HT1080 (cell line): ENCODE measurements around the gene GRP. TPM values are rescaled to one million over a fixed set of nuclear protein-coding genes. Genes with fewer than 3 reads are reported as not detected.

Experiments used
- DNase-seq: peaks from one replicate; pipeline ENCODE4 v3.0.0-alpha.2; 2015; ENCODE audit warnings: low read depth
- polyA plus RNA-seq, 2 experiments: library from polyadenylated mRNA; depleted of rRNA; stranded (reverse); fragments of >200 nt; gene quantifications; 2 replicates each; pipeline ENCODE4 v1.2.3, GENCODE V29; 2015
- total RNA-seq: library from RNA; depleted of rRNA; stranded (reverse); fragments of >200 nt; shearing (Covaris generic); gene quantifications from 2 replicates; pipeline ENCODE4 v1.2.3, GENCODE V29; 2014; rRNA removed

Gene GRP
- total RNA-seq: not detected in 2 replicates
- not detected in 2 replicates for polyA plus RNA-seq (2015; cell fraction: cytosol; rRNA removed)
- polyA plus RNA-seq (2015; cell fraction: nucleus; rRNA removed): not detected in 2 replicates

DNA sequence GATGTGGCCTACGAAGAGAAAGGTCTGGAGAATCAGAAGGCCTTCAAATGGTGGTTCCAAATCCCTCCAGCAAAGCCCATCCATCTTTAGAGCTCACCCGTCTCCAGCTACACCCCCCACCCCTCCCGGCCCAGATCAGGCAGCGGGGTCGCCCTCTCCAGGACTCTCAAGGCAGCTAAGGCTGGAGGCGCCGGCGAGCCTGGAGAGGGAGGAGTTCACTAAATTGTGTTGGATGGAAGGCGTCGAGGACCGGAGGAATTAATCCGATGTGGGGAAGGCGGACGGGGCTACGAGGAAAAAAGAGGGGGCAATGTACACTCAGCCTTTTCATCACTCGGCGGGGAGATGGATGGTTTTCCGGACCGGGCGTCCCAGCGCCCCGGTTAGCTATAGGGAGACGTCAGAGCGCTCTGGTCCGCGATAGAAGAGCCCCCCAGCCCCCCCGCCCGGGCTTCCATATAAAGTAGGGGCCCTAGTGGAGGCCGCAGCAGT is at the start of gene GRP:
TSS of gene GRP (plus strand) at position 487 of the 492 bp plus-strand sequence. CDS start 108 bp downstream, outside the sequence.
- DNase-seq: no peak

DNA sequence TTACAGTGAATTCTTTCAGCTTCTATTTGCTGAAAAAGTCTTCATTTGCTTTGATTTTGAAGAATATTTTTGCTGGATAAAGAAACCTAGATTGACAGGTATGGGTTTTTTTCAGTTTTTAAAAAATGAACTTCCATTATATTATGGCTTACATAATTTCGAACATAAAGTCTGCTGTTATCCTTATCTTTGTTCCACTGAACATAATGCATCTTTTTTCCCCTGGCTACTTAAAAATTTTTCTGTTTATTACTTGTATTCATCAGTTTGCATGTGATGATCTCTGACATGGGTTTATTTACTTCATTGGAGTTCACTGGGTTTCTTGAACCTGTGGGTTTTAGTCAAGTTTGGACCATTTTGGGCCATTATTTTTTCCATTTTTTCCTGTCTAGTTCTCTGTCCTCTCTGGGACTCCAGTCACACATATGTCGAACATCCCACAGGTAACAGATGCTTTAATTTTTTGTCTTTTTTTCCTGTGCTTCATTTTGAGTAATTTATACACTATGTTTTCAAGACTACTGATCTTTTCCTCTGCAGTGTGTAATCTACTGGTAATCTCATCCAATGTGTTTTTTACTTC is 47.2 kb upstream of the GRP start:
- no peak for DNase-seq

DNA sequence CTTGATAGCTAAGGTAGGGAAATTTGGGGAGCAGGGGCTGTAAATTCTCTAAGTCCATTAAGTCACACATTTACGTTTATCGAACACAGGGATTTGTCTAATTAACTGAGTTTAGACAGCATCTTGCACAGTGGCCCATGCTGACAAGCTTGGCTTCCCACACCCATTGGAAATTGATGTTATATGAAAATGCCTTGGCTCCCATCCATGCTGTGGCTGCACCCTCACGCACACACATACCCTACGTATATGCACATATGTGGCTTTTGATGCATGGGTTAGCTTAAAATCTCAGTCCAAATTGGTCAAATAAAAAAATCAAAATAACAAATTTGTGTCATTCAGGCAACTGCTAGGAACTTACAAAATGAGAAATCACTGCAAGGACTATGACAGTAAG is 42.5 kb upstream of the GRP start:
- DNase-seq: no peak

DNA sequence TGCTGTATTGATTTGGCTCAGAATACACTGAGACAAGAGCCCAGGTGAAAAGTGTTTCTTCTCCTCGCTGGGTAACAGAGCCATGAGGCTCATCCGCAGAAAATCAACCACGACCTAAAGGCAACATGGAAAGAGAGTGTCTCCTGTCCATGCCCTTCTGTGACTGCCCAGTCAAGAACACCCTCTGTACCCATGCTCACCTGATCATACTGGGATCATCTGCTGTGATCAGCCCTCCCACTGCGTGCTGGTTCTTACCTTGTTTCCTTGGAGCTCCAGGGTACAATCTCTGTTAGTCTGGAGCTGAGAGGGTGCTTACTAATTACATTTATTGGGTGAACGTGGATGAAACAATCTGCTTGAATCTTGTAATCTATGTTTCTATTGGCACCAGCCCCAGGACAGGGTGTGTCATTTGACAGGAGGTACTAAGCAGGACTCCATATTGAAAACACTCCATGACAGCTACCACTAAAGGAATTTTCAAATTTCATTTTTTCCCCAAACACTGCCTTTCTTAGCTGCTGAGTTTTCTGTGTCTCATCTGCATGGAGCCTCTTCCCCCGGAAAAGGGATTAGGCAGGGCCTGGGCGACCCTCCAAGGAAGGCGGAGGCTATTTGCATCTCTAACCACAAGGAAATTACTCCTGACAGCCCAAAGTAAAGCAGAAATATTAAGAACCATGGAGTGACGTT is 39.7 kb upstream of the GRP start:
- peak; percentile 46 for DNase-seq

DNA sequence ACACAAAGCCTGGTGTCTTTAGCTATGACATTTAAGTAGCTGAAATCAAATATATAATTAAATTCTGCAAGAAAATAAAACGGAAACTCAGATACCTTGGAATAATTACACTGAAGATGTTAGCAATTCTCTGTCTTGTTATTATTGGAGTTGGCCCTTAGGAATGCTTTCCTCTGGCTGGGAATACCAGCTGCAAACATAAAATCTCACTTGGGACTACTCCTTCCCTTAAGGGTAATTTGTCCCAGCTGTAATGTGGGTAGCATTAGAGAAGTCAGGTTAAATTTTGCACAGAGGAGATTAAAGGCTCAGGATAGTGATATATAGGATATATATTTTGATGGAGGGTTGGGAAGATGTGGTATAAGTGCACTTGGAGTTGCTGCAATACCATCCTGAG is 37.3 kb upstream of the GRP start:
- DNase-seq: no peak

DNA sequence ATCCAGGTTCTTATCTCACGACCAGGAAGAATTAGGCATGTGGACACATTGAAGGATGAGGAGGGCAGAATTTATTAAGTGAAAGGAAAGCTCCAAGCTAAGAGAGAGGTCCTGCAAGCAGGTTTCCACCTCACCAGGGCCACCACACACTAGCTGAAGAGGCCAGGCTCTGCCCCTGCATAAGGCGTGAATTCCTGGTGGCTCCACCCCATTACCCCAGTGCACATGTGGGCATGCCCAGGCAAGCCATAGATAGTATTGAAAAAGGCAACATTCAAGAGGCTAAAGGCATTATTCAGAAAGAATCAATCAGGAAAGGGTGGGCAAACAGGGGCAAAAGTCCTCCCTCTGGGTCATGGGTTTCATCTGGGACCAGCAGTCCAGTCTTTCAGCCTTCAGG is 30.9 kb upstream of the GRP start:
- DNase-seq: no peak

DNA sequence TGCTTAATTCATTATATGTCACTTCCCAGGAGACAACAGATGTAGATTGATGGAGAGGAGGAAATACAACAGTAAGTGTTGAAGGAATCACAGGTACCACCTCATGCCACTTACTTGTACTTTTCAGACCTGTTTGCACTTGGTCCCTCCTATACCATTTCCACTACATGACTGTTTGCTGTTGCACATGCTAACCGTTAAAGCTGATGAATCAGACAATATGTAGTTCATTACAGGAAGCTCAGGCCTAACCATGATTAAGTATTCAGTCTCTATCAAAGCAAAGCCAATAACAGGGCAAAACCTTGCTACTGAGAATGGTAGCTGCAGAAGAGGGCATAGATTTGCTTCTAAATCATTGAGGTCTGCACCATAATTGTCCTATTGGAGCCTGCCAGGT is 30.2 kb upstream of the GRP start:
- DNase-seq: peak; percentile 20

DNA sequence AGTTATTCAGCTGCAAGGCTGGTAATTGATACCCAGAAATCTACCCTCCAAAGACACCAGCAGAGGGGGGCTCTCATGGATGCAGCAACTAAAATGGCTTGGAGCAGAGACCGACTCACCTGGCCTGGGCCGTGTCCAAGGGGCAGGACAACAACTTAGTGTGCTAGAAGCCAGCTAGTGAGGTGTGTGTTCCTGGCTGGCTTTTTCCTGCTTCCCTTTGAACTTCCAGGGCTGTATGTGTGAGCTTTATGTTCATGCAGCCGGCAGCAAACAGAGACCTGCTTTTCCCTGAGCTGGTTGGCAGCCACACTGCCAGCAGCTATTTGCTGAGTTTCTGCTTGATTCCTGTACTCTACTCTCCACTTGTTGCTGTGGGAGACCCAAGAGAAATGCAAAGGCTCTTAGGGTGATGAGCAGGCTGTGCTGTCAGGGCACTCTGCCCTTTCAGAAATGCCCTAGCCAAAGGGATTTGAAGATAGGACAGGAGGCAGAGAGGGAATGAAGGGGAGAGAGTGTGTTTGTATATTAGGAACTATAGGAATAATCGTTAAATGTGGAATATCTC is 23.7 kb upstream of the GRP start:
- DNase-seq: no peak

DNA sequence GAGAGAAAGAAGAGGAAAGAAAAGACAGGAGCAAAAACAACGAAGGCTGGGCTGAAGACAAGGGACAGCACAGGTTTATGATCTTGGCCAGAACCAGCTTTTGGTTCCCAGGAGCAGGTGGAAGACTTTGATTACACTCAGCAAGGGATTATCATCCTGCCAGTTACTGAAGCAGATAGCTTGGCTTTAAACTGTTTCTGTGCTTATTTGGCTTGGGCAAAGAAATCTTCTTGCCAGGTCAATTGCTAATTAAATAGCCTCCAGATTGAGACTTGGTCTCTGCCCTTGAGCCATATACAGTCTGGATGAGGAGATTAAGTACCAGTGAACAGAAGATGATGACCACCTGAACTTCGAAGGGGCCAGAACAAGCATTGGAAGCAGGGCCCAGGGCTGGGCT is 22.3 kb upstream of the GRP start:
- DNase-seq: no peak

DNA sequence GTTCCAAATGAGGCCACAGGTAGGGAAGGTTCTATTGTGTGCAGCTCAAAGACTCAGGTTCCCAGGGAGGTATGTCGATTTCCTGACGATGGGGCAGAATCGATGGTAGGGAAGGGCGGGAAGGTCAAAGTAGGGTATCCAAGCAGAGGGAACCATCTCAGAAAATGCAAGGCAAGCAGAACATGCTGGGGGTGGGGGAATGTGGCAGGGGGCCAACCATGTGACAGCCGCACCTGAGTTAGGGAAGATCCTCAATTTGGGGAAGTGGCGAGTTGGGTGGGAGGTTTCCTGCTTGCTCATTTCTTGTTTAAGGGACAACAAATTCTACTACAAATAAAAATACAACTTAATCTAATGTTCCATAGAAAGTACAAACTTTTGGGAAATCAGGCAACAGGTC is 21.7 kb upstream of the GRP start:
- DNase-seq: no peak

DNA sequence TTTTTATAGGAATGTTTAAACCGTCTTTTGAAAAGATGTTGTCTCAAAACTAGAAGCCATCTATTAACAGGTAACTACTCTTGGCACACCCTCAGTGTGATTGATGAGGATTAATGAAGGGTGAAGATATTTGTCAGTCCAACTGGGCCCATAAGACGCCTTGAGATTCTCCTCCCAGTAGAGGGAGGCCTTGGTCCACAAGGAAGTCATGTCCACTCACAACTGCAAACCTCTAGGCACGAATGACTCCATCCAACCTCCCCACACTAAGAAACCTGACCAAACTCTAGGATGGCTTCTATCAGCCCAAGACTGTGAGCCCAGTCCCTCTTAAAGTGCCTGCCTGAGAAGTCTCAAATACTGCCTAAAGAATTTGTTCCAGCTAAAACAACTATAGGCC is 19.2 kb upstream of the GRP start:
- DNase-seq: no peak

DNA sequence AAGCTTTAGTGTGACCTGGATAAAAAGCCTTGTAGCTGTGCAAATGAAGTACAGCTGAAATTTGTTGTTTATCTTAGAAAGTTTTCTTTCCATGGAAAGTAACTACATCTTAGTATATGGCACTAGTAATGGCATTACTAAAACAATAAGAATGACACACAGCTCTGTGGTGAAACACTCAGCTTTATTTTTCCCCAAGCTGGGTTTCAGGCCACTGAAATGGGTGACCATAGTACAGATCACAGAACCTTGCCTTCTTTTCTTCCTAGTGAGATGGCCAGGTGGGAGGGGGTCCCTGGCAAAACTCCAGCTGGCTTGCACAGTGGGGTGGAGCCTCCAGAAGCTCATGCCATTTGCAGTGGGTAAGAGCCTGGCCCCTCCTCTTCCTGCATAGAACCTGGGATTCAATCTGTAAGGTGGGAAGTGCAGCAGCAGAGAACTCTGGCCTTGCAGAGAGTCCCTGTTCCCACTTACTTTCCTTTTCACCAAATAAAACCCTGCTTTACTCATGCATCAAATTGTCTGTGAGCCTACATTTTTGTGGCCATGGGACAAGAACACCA is 17.6 kb upstream of the GRP start:
- no peak for DNase-seq

DNA sequence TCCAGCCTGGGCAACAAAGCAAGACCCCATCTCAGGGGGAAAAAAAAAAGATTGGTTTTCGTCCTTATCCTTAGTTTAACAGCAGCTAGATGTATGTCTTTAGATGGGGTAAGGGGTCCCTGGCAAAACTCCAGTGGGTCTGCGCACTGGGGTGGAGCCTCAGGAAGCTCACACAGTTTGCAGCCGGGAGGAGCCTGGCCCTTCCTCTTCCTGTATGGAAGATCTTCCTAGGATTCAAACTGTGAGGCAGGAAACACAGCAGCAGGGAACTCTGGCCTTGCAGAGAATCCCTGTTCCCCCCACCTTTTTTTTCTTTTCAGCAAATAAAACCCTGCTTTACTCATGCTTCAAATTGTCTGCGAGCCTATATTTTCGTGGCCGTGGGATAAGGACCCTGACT is 12.5 kb upstream of the GRP start:
- no peak for DNase-seq

DNA sequence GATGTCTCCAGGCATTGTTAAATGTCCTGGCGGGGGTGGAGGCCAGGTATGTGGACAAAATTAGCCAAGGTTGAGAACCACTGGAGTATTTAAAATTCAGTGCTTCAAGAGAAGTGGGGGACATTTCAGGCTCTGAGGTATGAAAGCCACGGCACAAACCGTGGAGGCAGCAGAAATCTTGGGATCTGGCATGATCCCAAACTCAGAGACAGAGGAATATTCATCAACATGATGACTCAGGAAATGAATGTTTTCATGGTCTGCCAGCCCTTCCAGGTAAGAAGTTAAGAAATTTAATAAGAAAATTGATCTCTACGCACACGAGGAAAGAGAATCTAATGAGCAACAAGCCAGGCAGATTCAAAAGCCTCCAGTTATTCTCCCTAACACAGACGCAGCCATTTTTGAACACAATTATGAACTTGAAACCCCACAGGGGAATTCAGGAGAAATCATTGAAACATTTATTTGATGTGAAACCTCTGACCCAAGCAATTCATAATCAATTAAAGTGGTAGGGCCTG is 11.3 kb upstream of the GRP start:
- peak; percentile 24 for DNase-seq

DNA sequence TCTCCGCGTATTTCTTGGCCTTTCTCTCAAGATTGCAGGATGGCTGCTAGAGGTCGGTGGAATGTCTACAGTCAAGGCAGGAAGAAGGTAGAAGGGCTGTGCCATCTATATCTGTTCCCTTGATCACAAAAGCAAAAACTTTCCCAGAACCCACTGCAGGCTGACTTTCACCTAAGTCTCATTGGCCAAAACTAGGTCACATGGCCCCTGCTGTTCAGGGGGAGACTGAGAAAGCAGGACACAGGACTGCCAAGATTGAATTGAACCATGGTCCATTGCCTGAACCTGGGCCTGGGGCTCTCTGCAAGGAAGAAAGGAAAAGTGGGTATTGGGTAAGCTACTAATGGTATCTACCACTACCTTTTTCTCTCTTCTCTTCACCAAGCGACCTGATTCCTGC is 9.7 kb upstream of the GRP start:
- DNase-seq: no peak

DNA sequence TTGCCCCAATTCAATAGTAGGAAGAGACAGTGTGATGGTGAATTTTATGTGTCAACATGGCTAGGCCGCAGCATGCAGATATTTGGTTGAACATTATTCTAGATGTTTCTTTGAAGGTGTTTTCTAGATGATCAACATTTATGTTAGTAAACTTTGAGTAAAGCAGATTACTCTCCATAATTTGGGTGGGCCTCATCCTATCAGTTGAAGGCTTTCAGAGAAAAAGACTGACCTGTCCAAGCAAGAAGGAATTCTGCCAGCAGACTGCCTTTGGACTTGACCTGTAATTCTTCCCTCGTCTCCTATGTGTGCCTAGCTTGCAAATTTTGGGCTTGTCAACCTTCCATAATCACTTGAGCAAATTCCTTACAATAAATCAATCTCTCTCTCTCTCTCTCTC is 8.3 kb upstream of the GRP start:
- DNase-seq: no peak

DNA sequence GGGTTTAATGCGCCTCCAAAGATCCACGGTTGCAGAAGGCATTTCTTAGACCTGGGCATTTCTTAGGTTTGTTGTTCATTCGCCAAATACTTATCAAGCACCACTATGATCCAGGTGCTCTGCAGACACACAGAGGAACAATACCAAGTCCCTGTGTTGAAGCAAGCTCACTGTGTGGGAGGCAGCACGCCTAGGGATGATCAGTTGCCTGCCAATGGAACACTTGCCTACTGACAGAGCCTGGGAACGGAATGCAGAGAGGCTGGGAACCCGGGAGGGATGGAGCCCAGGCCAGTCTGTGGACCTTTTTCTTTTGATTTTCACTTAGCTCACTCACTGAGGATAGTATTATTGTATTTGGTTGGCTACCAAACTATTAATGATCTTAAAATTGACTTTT is 1.9 kb upstream of the GRP start:
- no peak for DNase-seq

DNA sequence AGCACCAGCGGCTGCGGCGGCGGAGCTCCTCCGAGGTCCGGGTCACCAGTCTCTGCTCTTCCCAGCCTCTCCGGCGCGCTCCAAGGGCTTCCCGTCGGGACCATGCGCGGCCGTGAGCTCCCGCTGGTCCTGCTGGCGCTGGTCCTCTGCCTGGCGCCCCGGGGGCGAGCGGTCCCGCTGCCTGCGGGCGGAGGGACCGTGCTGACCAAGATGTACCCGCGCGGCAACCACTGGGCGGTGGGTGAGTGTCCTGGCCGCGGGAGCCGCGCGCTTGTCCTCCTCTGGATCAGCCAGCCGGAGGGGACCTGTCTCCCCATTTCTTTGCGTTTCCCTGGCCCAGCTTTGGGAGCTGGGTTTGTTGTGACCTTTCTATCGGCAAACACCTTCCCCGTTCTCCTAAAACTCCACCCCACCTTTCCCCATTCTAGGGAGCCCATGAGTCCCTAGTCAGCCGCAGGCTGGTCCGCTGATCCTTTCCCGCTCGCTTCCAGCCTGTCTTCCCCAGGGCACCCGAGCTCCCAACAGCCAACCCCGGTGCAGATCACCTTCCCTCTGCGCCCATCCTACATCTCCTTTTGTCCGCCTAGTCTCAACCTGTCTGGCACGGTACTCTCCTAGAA is 316 bp downstream of the GRP start:
- no peak for DNase-seq

DNA sequence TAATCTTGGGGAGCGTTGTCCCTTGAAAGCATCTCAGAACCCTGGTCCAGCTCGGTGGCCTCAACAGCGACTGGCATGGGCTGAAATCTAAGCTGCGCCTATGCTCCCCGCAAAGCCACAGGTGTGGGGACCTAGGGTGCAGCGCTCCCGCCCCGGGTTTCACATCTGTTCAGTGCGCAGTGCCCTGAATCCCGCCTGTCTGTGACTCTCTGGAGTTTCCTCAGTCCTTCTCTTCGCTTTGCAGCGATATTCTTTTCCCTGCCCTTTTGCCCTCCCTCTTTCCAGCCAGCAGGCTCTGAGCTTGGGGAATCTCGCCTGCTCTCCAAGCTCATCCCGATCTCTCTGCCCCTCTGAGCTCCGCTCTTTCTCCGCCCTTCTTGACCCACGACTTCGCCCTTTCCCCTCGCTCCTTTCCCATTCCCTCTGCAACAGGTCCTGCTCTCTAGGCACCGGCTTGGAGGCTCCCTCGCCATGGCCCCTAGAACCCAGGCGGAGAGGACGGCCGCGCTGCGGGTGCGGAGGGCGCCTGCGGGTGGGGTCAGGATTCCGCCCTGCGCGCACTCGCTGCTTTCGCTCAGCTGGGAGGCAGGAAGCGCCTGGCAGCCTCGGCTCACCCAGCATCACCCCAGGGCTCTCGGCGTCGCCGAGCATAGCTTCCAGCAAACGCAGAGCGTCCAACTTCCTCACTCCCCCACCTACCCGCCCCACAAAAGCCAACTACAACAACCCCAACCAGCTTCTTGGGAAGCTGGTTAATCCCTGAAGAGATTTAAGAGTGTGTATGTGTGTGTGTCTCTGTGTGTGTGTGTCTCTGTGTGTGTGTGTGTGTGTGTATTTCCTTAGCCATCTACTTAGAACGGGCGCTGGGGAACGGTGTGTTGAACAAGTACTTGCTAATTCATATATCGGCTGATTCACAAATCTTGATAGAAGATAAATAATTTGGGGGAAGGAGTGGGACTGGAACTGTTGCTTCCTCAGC is 1.1 kb downstream of the GRP start:
- DNase-seq: no peak

DNA sequence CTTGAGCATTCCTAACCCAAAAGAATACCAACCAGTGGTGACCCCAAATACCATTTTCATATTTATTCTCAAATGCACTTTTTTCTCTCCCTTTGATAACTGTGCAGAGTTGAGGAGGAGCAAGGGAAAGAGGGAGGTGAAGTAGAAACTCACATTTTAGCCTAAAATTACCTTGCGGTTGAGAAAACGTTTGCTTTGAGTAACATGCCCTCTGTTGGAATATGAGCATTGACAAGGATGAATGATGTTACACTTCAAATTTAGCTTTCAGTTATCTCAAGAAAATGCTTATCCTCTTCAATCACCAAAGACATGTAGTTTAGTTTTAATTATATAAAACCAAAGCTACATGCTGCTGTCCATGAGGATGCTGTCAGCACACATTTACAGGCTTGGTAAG is 2.4 kb downstream of the GRP start:
- DNase-seq: no peak

DNA sequence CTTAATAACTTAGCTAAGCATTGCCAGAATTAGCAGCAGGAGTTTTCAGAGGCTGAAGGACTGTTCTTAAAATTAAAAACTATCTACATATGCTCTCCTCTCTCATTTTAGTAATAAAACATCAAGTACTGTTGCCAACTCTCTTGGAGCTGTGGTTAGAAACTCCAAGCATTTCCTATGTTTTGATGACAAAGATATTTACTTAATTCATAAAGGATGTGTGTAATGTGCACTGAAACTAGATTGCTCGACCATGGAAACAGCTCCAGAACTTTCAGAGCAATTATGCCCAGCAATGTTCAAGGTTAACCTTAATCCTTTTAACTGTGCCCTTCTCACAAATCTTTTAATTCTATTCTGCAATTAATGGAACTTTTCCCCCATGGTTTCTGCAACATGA is 8.4 kb downstream of the GRP start:
- no peak for DNase-seq
